GM18508 (cell line): ENCODE results near the gene OTUD4.
"Not testable (repeated sequence)": the region's sequence is repeated elsewhere in the genome, so short reads cannot be mapped to it uniquely, and the experiment has no call there.

Source experiments
- ATAC-seq: cut with Tn5 transposase; IDR thresholded peaks from one replicate; pipeline ENCODE4 v1.9.1; 2021; ENCODE audit warnings: moderate number of reproducible peaks; ENCODE audit not compliant: insufficient read depth, unreplicated experiment

Gene OTUD4, protein sequence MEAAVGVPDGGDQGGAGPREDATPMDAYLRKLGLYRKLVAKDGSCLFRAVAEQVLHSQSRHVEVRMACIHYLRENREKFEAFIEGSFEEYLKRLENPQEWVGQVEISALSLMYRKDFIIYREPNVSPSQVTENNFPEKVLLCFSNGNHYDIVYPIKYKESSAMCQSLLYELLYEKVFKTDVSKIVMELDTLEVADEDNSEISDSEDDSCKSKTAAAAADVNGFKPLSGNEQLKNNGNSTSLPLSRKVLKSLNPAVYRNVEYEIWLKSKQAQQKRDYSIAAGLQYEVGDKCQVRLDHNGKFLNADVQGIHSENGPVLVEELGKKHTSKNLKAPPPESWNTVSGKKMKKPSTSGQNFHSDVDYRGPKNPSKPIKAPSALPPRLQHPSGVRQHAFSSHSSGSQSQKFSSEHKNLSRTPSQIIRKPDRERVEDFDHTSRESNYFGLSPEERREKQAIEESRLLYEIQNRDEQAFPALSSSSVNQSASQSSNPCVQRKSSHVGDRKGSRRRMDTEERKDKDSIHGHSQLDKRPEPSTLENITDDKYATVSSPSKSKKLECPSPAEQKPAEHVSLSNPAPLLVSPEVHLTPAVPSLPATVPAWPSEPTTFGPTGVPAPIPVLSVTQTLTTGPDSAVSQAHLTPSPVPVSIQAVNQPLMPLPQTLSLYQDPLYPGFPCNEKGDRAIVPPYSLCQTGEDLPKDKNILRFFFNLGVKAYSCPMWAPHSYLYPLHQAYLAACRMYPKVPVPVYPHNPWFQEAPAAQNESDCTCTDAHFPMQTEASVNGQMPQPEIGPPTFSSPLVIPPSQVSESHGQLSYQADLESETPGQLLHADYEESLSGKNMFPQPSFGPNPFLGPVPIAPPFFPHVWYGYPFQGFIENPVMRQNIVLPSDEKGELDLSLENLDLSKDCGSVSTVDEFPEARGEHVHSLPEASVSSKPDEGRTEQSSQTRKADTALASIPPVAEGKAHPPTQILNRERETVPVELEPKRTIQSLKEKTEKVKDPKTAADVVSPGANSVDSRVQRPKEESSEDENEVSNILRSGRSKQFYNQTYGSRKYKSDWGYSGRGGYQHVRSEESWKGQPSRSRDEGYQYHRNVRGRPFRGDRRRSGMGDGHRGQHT

DNA sequence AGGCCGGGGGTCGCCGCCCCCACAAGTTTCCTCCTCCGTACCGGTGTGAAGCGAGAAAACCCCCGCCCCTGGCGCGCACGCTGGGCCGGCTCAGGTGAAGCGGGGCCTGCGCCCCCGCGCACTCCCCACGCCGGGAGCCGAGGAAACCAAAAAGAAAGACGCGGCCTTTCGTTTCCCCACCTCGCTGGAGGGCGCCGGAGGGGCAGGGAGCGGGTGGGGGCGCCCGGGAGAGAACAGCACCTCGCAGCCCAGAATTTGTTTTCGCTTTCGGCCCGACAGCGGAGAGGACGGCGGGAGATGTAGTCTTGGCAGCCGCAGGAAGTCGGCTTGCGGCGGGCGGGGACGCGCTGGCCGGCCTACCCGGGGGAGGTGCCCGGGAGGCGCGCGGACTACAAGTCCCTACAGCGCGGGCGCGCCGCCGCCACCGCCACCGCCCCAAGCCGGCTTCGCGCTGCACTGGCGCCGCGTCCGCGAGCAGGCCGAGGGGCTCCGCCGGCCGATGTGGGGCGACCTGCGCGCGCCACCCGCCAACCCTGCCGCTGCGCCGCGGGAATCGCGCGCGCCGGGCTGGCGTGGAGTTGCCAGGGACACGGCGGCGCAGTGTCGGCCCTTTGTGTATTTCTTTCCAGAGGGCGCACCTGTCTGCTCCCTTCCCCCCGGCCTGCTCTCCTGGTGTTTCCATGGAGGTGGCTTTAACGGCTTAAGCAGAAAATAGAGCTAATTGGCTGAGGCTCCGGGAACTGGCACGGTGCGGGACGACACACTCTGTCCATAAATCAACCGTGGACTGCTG, at the start of gene OTUD4:
TSS of gene OTUD4 (minus strand) at position 292 of the 793 bp plus-strand sequence. CDS start 616 bp downstream, outside the sequence.
- ATAC-seq, result peak; percentile 71

DNA sequence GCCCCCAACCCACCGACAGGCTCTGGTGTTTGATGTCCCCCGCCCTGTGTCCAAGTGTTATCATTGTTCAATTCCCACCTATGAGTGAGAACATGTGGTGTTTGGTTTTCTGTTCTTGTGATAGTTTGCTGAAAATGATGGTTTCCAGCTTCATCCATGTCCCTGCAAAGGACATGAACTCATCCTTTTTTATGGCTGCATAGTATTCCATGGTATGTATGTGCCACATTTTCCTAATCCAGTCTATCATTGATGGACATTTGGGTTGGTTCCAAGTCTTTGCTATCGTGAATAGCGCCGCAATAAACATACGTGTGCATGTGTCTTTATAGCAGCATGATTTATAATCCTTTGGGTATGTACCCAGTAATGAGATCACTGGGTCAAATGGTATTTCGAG, 42.8 kb upstream of the OTUD4 start:
- not testable (repeated sequence) for ATAC-seq

DNA sequence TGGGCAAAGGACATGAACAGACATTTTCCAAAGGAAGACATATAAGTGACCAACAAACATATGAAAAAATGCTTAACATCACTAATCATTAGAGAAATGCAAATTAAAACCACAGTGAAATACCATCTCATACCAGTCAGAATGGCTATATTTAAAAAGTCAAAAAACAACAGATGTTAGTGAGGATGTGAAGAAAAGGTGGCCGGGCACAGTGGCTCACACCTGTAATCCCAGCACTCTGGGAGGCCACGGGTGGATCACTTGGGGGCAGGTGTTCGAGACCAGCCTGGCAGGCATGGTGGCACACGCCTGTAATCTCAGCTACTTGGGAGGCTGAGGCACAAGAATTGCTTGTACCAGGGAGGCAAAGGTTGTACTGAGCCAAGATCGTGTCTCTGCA, 41.1 kb upstream of the OTUD4 start:
- ATAC-seq, result not testable (repeated sequence)

DNA sequence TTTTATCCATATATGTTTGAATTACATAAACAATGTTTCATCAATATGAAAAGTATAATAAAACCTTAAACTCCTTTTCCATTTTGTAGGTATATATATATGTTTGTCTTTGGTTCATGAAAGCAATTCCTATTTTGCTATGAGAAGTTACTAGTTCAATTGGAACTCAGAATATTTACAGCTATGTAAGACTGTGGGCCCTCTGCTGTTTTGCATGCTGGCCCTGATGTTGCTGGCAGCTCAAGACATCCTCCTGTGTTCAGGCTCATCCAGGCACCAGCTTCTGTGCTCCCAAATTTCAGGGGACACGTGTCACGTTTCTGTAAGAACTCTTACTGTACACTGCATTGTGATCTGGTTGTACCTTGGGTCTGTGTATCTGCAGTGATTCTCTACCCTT, 38.7 kb upstream of the OTUD4 start:
- no peak for ATAC-seq

DNA sequence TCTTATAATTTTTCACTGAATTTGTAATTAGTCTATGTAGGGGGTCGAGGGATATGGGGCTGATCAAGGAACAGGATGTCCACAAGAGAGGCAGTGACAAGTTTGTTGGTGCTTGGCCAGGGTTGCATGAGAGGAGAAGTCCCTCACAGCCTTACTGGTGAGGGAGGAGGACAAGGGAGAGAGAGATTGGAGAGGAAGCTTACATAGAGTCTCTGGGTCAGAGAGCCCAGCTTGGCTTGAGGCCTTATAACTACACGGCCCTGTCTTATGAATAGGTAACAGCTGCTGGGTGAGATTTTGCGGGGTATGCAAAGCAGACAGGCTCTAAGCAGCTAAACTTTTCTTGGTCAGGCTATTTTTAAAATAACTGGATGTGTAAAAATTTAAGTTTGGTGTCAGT, 37.9 kb upstream of the OTUD4 start:
- ATAC-seq, result peak; percentile 69

DNA sequence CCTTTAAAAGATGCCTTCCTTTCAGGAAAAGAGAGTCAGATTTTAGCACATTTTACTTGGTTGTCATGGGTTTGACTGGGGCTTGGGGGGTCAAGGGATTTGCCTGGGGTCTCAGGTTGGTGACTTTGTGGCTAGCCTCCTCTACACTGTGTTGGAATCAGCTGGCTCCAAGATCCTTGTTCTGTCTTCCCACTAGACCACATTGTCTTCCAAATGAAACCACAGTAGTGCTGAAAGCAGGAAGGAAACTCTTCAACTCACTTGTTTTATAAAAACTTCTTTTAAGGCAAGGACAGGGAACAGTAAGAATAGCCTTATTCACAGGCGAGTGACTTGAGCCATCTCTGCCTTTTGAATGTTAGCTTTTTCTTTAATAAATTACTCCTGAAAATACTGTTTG, 37.0 kb upstream of the OTUD4 start:
- no peak for ATAC-seq

DNA sequence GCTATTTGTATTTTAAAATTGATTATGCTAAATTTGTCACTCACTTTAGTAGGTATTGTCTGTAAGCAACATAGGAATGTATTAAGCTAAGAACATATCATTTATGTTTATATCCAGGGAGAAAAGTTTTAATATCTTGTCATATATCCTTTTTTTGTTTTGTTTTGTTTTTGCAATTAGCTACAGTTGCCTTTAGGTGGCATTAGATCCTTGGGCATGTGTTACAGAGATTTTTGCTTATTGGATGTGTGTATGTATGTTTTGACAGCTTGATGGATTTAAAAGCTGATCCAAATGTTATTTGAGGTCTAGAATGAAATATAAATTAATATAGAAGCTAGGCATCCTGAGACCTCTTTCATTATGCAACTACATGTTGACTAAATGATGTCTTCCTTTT, 36.1 kb upstream of the OTUD4 start:
- no peak for ATAC-seq

DNA sequence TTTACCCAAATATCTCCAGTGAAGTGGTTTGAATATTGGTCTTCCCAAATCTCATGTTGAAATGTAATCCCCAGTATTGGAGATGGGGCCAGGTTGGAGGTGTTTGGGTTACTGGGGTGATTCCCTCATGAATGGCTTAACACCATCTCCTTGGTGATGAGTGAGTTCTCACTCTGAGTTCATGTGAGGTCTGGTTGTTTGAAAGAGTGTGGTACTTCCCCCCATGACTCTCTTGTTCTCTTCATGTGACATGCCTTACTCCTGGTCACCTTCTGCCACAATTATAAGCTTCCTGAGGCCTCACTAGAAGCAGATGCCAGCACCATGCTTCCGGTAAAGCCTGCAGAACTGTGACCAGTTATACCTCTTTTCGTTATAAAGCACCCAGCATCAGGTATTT, 32.9 kb upstream of the OTUD4 start:
- ATAC-seq, result no peak

DNA sequence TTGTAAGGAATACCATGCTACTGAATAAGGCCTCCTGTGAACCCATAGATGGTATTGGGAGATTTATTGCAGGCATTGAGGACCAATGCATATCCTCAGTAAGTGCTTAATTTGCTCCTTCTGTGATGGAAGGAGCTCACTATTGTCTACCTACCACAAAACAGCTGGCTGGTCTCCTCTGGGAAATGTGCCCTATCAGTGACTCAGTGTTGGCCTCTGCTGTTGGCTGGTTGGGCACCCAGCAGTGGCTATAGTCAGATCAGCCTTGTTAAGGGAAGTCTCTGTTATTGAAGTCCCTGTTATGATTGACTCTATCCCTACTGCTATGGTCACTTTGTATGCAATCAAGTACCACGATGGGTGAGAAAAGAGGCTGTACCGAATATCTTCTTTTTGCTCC, 27.5 kb upstream of the OTUD4 start:
- ATAC-seq, result no peak

DNA sequence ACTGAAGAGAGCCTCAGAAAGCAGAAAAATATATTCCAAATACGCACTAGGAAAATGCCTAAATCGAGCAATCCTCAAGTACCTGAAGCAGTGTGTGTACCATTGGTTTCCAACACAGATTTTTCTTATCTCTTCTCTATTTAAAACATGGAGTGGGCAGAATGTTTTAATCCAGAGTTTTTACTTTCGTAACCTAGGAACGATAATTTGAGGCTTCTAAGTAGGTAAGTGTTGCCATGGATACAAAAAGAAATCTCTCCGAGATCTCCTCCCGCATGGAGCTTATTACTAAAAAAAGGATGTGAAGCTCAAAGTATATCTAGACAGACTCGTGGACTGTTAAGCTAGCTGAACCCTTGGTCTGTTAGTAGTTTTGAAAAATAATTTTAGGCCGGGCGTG, 23.0 kb upstream of the OTUD4 start:
- no peak for ATAC-seq

DNA sequence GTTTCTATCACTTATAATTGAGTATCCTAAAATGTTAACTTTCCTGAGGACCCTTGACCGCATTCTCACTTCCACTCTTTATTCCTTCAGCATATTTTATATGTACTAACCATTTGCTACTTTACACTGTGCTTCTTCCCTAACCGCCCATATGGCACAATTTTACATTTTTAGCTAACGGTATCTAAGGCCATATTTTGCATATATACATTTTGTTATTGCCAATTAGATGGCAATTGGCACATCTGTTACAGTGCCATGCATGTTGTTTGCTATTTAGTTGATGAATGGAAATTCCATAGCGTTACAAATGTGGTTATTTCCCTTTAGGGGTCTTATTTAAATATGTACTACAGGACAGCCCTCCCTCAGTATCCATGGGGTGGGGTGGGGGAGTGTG, 20.0 kb upstream of the OTUD4 start:
- no peak for ATAC-seq

DNA sequence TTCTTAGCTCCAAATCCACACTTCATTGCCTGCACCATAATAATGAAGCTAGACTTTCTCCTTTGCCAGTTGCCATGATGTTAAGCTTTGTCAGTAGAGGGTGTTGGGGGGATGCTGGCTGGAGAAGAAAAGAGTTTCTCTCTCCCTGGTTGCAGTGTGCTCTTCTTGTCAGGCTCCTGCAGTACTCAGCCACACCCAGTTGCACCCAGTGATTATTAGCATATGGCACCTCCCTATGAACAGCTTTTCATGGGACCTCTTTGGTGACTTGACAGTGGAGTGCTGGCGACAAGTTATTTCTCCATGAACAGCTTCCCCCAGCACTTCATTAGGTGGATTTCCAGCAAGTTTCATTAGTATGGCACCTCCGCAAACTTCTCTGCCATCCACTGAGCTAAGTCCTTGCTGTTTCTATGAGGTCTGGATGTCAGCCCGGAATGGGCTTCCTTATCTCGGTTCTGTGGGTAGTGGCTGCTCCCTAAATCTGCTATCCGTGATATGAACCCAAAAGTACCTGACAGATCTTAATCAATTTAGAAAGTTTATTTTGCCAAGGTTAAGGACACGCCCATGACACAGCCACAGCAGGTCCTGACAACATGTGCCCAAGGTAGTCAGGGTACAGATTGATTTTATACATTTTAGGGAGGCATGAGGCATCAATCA, 18.8 kb upstream of the OTUD4 start:
- ATAC-seq, result no peak

DNA sequence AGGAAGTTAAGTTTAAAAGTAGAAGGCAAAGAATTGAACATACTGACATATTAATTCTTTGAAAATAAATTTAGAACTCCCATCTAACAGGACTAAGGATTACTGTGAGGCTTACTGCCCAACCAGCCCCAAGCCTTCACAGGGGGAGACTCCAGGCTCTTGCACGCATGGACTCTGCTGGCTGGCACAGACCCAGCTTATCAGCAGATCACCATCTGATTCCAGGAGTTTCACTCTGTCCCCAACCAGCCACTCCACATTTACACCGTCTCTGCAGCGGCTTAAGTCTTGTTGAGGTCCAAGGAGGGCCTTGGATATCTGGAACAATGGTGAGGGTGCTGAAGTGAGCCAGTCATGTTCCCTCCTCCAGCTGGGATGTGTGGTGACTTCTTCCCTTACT, 16.4 kb upstream of the OTUD4 start:
- no peak for ATAC-seq

DNA sequence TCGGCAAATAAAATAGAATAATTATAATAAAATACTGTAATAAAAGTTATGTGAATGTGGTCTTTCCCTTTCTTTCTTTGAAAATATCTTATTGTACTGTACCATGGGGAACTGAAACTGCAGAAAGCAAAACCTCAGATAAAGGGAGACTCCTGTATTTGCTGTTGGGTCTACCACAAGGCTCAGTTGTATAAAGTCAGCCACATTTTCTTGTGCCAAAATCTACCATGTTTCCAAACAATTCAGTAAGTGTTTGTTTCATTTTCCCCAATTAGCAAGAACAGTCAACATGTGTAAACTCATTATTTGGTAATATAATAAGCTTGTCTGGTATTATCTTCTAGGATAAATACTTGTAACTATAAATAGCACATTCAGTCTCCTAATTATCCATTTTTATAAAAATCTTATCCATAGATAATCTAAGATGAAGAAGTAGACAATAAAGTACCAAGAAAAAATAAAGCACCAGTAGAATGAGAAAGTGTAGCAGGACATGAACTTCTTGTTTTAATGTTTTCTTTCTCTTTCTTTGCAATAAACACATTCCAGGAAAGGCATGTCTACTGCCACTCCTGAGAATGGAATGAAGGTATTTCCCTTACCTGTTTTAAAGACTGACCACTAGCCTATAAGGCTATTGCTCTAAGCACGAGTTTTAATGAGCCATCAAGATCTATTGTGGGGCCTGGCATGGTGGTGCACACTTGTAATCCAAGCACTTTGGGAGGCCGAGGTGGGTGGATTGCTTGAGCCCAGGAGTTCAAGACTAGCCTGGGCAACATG, 15.0 kb upstream of the OTUD4 start:
- ATAC-seq, result peak; percentile 94

DNA sequence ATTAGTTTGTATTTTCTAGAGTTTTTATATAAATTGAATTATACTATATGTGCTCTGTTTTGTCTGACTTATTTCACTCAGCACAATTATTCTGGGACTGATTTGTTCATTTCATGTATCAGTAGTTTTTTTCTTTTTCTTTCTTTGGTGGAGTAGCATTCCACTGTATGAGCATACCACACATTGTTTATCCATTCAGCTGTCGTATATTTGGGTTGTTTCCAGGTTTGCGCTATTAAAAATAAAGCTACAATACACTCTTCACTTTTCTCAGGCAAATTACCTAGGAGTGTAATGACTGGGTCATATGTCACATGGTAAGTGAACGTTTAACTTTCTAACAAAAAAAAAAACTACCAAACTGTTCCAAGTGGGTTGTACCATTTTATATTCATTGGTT, 9.6 kb upstream of the OTUD4 start:
- ATAC-seq, result no peak

DNA sequence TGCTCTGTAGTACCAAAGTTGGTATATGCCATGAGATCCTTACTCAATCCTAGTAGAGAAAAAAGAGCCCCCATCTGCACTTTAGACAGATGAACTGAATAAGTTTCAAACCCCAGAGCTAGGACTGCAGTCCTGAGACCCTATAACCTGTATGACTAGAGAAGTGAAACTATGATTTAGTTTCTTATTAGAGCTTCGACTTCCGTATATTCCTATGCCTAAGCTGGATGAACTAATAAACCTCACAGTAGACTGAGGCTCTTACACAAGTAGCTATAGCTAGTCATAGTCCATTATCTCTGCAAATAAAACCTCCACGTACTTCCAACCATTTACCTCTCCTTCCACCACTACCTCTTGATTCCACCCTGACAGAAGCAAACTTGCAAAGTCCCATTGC, 6.3 kb upstream of the OTUD4 start:
- ATAC-seq, result peak; percentile 81

DNA sequence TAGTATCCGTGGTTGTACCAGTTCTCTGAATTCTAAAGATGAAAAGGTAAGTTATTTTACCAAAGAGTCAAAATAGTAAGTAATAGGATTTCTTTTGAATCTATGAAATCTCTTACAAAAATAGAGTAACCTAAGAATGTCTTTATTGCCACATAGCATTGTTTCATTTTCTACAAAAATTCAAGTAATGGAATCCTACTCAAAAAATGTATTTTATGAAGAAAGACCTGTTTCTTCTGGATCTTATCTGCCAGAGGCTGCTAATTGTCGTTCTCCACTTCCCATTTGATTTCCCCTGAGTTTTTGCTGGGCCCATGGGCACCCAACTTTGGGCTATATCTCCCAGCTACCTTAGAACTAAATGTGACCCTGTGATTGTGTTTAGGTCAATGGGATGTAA, 3.2 kb upstream of the OTUD4 start:
- no peak for ATAC-seq

DNA sequence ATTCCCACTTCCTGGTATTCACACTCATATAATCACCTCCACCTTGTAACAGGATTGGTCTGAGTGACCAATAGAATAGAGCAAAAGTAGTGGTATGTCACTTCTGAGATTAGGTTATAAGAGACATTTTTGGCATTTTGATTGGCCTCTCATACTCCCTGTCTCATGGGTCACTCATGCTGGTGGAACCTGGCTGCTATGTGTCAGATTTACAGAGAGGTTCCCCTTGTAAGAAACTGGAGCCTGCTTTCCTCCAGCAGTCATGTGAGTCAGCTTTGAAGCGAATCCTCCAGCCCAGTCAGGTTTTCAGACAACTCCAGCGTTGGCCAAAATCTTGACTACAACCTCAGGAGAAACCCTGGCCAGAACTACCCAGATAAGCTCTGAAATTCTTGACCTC, 2.6 kb upstream of the OTUD4 start:
- no peak for ATAC-seq

DNA sequence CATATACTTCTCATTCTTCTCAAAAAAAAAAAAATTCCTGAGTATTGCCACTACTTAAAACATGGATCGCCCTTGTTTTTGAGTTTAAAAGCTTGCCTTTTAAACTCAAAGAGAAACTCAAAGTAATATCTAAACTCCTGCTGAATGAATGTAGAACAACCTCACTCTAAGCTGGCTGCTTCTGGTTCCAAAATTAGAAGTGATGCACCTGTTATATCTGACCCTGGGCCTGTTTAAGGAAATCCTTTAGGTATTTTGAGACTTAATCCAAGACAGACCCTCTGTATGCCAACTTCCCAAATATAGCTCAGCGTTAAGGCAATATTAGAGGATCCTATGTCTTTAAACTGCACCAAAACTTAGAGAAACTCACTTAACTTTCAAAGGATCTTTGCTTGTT, 1.8 kb upstream of the OTUD4 start:
- ATAC-seq, result no peak
